Gastrocnemius medialis (tissue), 4 donors: Measurements from ENCODE around the gene YIF1B. TPM values are rescaled to one million over a fixed set of nuclear protein-coding genes. Genes with fewer than 3 reads are reported as not detected.

Experiments used
- ATAC-seq, 2 donors: fragments of 150-250 bp; one replicate each; pipeline ENCODE4 v1.9.1; 2016
- DNase-seq, 2 donors: peaks; one replicate each; pipeline ENCODE4 v3.0.0-alpha.2; 2019
- H3K27ac ChIP-seq, 4 donors: fragments of 200-600 bp; sonication (generic); 1 replicate in 1 of 4; 2 replicates in 3 of 4; pipeline ENCODE4 v1.5.1; 2016 to 2018; ENCODE audit warnings: mild to moderate bottlenecking in 2 of 4, moderate library complexity in 1 of 4
- H3K27me3 ChIP-seq, 3 donors: fragments of 200-600 bp; sonication (generic) in 2 of 3; 1 replicate in 1 of 3; 2 replicates in 2 of 3; pipeline versions ENCODE4 v1.5.1 to v1.6.0; 2016 to 2019; ENCODE audit warnings: mild to moderate bottlenecking in 1 of 3, moderate library complexity in 1 of 3
- H3K36me3 ChIP-seq, 2 donors: fragments of 200-600 bp; sonication (generic) in 1 of 2; one replicate each; pipeline ENCODE4 v1.5.1; 2017 to 2018
- H3K4me1 ChIP-seq, 2 donors: fragments of 200-600 bp; sonication (generic) in 1 of 2; one replicate each; pipeline ENCODE4 v1.5.1; 2016 to 2017; ENCODE audit warnings: mild to moderate bottlenecking in 2 of 2
- H3K4me3 ChIP-seq, 4 donors: fragments of 200-600 bp; sonication (generic) in 3 of 4; 1 replicate in 1 of 4; 2 replicates in 3 of 4; pipeline ENCODE4 v1.5.1; 2016 to 2019; ENCODE audit warnings: mild to moderate bottlenecking in 2 of 4
- H3K9me3 ChIP-seq, 3 donors: fragments of 200-600 bp; sonication (generic) in 2 of 3; 1 replicate in 1 of 3; 2 replicates in 2 of 3; pipeline ENCODE4 v1.5.1; 2016 to 2019
- CTCF ChIP-seq, 5 experiments: fragments of 450-650 bp in 3 of 5; fragments of 200-600 bp in 2 of 5; sonication (generic) in 2 of 5; IDR thresholded peaks in 4 of 5; conservative IDR thresholded peaks in 1 of 5; 1 replicate in 4 of 5; 2 replicates in 1 of 5; pipeline ENCODE4 v1.5.1; 2016 to 2019; ENCODE audit warnings: antibody characterized with exemption in 5 of 5, mild to moderate bottlenecking in 3 of 5, moderate library complexity in 3 of 5
- POLR2A ChIP-seq, 2 donors: fragments of 450-650 bp; IDR thresholded peaks; one replicate each; pipeline ENCODE4 v1.6.1; 2017; ENCODE audit warnings: antibody characterized with exemption in 2 of 2, mild to moderate bottlenecking in 2 of 2, moderate library complexity in 2 of 2
- in situ Hi-C, 4 donors: fragments of 200-750 bp; cut with MboI; loops; one replicate each; pipeline versions ENCODE4 v1.15.0 to v1.8.0; 2017; ENCODE audit warnings: low sequenced_read_pairs in 4 of 4
- intact Hi-C: fragments of 100-400 bp; cut with DNase I; formaldehyde crosslinking; loops from one replicate; pipeline ENCODE4 v1.15.1; 2023; ENCODE audit warnings: low total_unique reads
- total RNA-seq, 4 donors: library from RNA; depleted of rRNA; stranded (reverse); fragments of >200 nt; gene quantifications; one replicate each; pipeline versions ENCODE4 v1.1.0 to v1.2.3, GENCODE V29; 2016

The YIF1B gene
- total RNA-seq, 4 donors from 2014 or later, result 28.3 to 39.5 (median 31.9) TPM

- H3K4me3 ChIP-seq, result peak overlapping the region; percentile 45 to 71 (median 70)
- ATAC-seq (no peak), DNase-seq (no peak)
- H3K27ac ChIP-seq, result peak overlapping the region in 1 of 4 donors; percentile 18
- H3K36me3 ChIP-seq, result no peaks in the 10 kb centered on the region
- H3K4me1 ChIP-seq, result peaks cover 5 to 14% of the 10 kb centered on the region in 2 donors
- no peaks in the 10 kb centered on the region for H3K9me3 ChIP-seq
- TF ChIP-seq CTCF (IDR thresholded peaks at IDR 0.05 in 4 of 5, conservative IDR thresholded peaks at IDR 0.05 in 1 of 5) (no peak), POLR2A (IDR thresholded peaks at IDR 0.05) (no peak)
- H3K27me3 ChIP-seq, result peaks cover 21 to 31% (median 25%) of the 10 kb centered on the region in 3 donors
- in situ Hi-C loops (no loop called here), intact Hi-C loops (no loop called here)
Measured at GRCh38 chr19:38360839-38361631, 45.3 kb upstream of the YIF1B start.

- H3K4me1 ChIP-seq, result peaks cover 5 to 14% of the 10 kb centered on the region in 2 donors
- no peak for DNase-seq
- ATAC-seq, result no peak
- H3K36me3 ChIP-seq, result no peaks in the 10 kb centered on the region
- no peak overlapping the region for H3K27ac ChIP-seq
- peaks cover 21 to 34% (median 25%) of the 10 kb centered on the region in 3 donors for H3K27me3 ChIP-seq
- in situ Hi-C loops, result no loop called here
- H3K4me3 ChIP-seq, result no peak overlapping the region
- TF ChIP-seq POLR2A (IDR thresholded peaks at IDR 0.05), result no peak
- TF ChIP-seq CTCF (IDR thresholded peaks at IDR 0.05 in 4 of 5, conservative IDR thresholded peaks at IDR 0.05 in 1 of 5), result no peak
- intact Hi-C loops, result no loop called here
- H3K9me3 ChIP-seq, result no peaks in the 10 kb centered on the region
Measured at GRCh38 chr19:38360351-38360750, 44.6 kb upstream of the YIF1B start.

GRCh38 chr19:38359242-38360021 is 43.7 kb upstream of the YIF1B start:
- in situ Hi-C loops (no loop called here), intact Hi-C loops (no loop called here)
- Histone ChIP-seq H3K4me1 (peaks cover 5 to 14% of the 10 kb centered on the region in 2 donors), H3K9me3 (no peaks in the 10 kb centered on the region), H3K27me3 (peaks cover 21 to 34% (median 25%) of the 10 kb centered on the region in 3 donors), H3K36me3 (no peaks in the 10 kb centered on the region), H3K4me3 (no peak overlapping the region), H3K27ac (no peak overlapping the region)
- no peak for TF ChIP-seq POLR2A (IDR thresholded peaks at IDR 0.05)
- TF ChIP-seq CTCF (IDR thresholded peaks at IDR 0.05 in 4 of 5, conservative IDR thresholded peaks at IDR 0.05 in 1 of 5), result no peak
- no peak for ATAC-seq
- DNase-seq, result no peak

- Histone ChIP-seq H3K4me3 (no peak overlapping the region), H3K27me3 (peaks cover 25 to 40% (median 28%) of the 10 kb centered on the region in 3 donors), H3K4me1 (peaks cover 5 to 14% of the 10 kb centered on the region in 2 donors), H3K9me3 (no peaks in the 10 kb centered on the region), H3K36me3 (no peaks in the 10 kb centered on the region), H3K27ac (no peak overlapping the region)
- TF ChIP-seq POLR2A (IDR thresholded peaks at IDR 0.05) (no peak), CTCF (IDR thresholded peaks at IDR 0.05 in 4 of 5, conservative IDR thresholded peaks at IDR 0.05 in 1 of 5) (no peak)
- in situ Hi-C loops, result no loop called here
- DNase-seq (no peak), ATAC-seq (no peak)
- intact Hi-C loops, result no loop called here
Measured at GRCh38 chr19:38358071-38358470, 42.3 kb upstream of the YIF1B start.
